Activated CD8-positive, alpha-beta memory T cell treated with anti-CD3 and anti-CD28 coated beads, Interleukin-2, amount 10 ng/mL, durations not matched to agents 7 days and 5 days (primary cell): ENCODE data around the gene FAM20C. TPM values are rescaled to one million over a fixed set of nuclear protein-coding genes. Genes with fewer than 3 reads are reported as not detected.

ENCODE experiments used
- ATAC-seq: fragments of 150-1000 bp; cut with Tn5 transposase; one replicate; pipeline ENCODE4 v1.10.0; 2021; ENCODE audit warnings: moderate library complexity
- CTCF ChIA-PET: fragments of 350-600 bp; sonication (Branson Sonifier 250); formaldehyde crosslinking; loops from one replicate; lab custom pipeline; 2021; ENCODE audit warnings: antibody characterized with exemption; lab: Charles Lee
- DNase-seq: peaks from one replicate; pipeline ENCODE4 v3.0.0-alpha.2; 2020
- H3K27ac Mint-ChIP-seq: one replicate; pipeline ENCODE4 v1.8.0; 2021; ENCODE audit warnings: mild to moderate bottlenecking, mixed read lengths
- H3K27me3 Mint-ChIP-seq: one replicate; pipeline ENCODE4 v1.8.0; 2021; ENCODE audit warnings: mixed read lengths
- H3K36me3 Mint-ChIP-seq: one replicate; pipeline ENCODE4 v1.8.0; 2021; ENCODE audit warnings: mild to moderate bottlenecking, mixed read lengths
- H3K4me1 Mint-ChIP-seq: one replicate; pipeline ENCODE4 v1.8.0; 2021; ENCODE audit warnings: mixed read lengths
- H3K4me3 Mint-ChIP-seq: one replicate; pipeline ENCODE4 v1.8.0; 2021; ENCODE audit warnings: mild to moderate bottlenecking, moderate library complexity, mixed read lengths
- H3K9me3 Mint-ChIP-seq: one replicate; pipeline ENCODE4 v1.8.0; 2022; ENCODE audit warnings: low read depth, mixed read lengths
- total RNA-seq, 2 experiments: library from RNA; stranded (reverse); gene quantifications; one replicate each; pipeline ENCODE4 v1.2.3, GENCODE V29; 2021

FAM20C gene
- total RNA-seq, 2 experiments from 2014 or later, result 0.45 to 0.73 TPM

- no peak for DNase-seq
- peaks cover 6% of the 10 kb centered on the region for H3K27me3 Mint-ChIP-seq
- CTCF ChIA-PET, result no interaction called here
- no peaks in the 10 kb centered on the region for H3K4me1 Mint-ChIP-seq
- H3K36me3 Mint-ChIP-seq, result no peaks in the 10 kb centered on the region
- H3K9me3 Mint-ChIP-seq, result no peaks in the 10 kb centered on the region
- no peak for ATAC-seq
- H3K4me3 Mint-ChIP-seq, result no peak overlapping the region
- no peak overlapping the region for H3K27ac Mint-ChIP-seq
Observed at GRCh38 chr7:164882-165660, 27.3 kb upstream of the FAM20C start.

GRCh38 chr7:165661-166337, 26.6 kb upstream of the FAM20C start:
- Mint-ChIP-seq H3K9me3 (no peaks in the 10 kb centered on the region), H3K4me3 (no peak overlapping the region), H3K4me1 (no peaks in the 10 kb centered on the region), H3K27ac (no peak overlapping the region), H3K36me3 (no peaks in the 10 kb centered on the region), H3K27me3 (peaks cover 6% of the 10 kb centered on the region)
- ATAC-seq (no peak), DNase-seq (no peak)
- CTCF ChIA-PET, result no interaction called here

- no peaks in the 10 kb centered on the region for H3K4me1 Mint-ChIP-seq
- H3K4me3 Mint-ChIP-seq, result no peak overlapping the region
Observed at GRCh38 chr7:166338-167060, 25.9 kb upstream of the FAM20C start.

GRCh38 chr7:167090-167855, 25.1 kb upstream of the FAM20C start:
- CTCF ChIA-PET, result no interaction called here
- no peak for ATAC-seq
- DNase-seq, result no peak
- no peaks in the 10 kb centered on the region for H3K4me1 Mint-ChIP-seq
- H3K4me3 Mint-ChIP-seq, result no peak overlapping the region
- H3K9me3 Mint-ChIP-seq, result no peaks in the 10 kb centered on the region
- peaks cover 6% of the 10 kb centered on the region for H3K27me3 Mint-ChIP-seq
- no peak overlapping the region for H3K27ac Mint-ChIP-seq
- H3K36me3 Mint-ChIP-seq, result no peaks in the 10 kb centered on the region

More at GRCh38 chr7:166338-167060, 25.9 kb upstream of the FAM20C start:
- no peak for ATAC-seq
- CTCF ChIA-PET, result no interaction called here
- Mint-ChIP-seq H3K27ac (no peak overlapping the region), H3K9me3 (no peaks in the 10 kb centered on the region), H3K27me3 (peaks cover 6% of the 10 kb centered on the region), H3K36me3 (no peaks in the 10 kb centered on the region)
- DNase-seq, result no peak

GRCh38 chr7:167976-168791, 24.2 kb upstream of the FAM20C start:
- no peak for ATAC-seq
- CTCF ChIA-PET, result no interaction called here
- Mint-ChIP-seq H3K4me3 (no peak overlapping the region), H3K27me3 (peaks cover 6% of the 10 kb centered on the region), H3K27ac (no peak overlapping the region), H3K36me3 (no peaks in the 10 kb centered on the region), H3K4me1 (no peaks in the 10 kb centered on the region), H3K9me3 (no peaks in the 10 kb centered on the region)
- no peak for DNase-seq

GRCh38 chr7:169276-170172, 22.8 kb upstream of the FAM20C start:
- H3K27ac Mint-ChIP-seq, result no peak overlapping the region
- CTCF ChIA-PET, result no interaction called here
- no peaks in the 10 kb centered on the region for H3K36me3 Mint-ChIP-seq
- H3K4me1 Mint-ChIP-seq, result no peaks in the 10 kb centered on the region
- no peaks in the 10 kb centered on the region for H3K9me3 Mint-ChIP-seq
- no peak for DNase-seq
- ATAC-seq, result no peak
- H3K27me3 Mint-ChIP-seq, result no peaks in the 10 kb centered on the region
- H3K4me3 Mint-ChIP-seq, result no peak overlapping the region

- Mint-ChIP-seq H3K36me3 (no peaks in the 10 kb centered on the region), H3K4me1 (no peaks in the 10 kb centered on the region), H3K4me3 (no peak overlapping the region), H3K9me3 (no peaks in the 10 kb centered on the region), H3K27me3 (no peaks in the 10 kb centered on the region), H3K27ac (no peak overlapping the region)
- ATAC-seq (no peak), DNase-seq (no peak)
- CTCF ChIA-PET, result no interaction called here
Observed at GRCh38 chr7:170551-171363, 21.6 kb upstream of the FAM20C start.

GRCh38 chr7:171364-171904, 20.9 kb upstream of the FAM20C start:
- no peak for DNase-seq
- no peaks in the 10 kb centered on the region for H3K27me3 Mint-ChIP-seq
- H3K36me3 Mint-ChIP-seq, result no peaks in the 10 kb centered on the region
- no peaks in the 10 kb centered on the region for H3K4me1 Mint-ChIP-seq
- no peak overlapping the region for H3K27ac Mint-ChIP-seq
- ATAC-seq, result no peak
- no peak overlapping the region for H3K4me3 Mint-ChIP-seq
- CTCF ChIA-PET, result no interaction called here
- no peaks in the 10 kb centered on the region for H3K9me3 Mint-ChIP-seq

GRCh38 chr7:171912-172515, 20.4 kb upstream of the FAM20C start:
- H3K4me3 Mint-ChIP-seq, result no peak overlapping the region
- DNase-seq (no peak), ATAC-seq (no peak)
- no peaks in the 10 kb centered on the region for H3K4me1 Mint-ChIP-seq
- H3K36me3 Mint-ChIP-seq, result no peaks in the 10 kb centered on the region
- H3K27me3 Mint-ChIP-seq, result no peaks in the 10 kb centered on the region
- CTCF ChIA-PET, result no interaction called here
- no peaks in the 10 kb centered on the region for H3K9me3 Mint-ChIP-seq
- no peak overlapping the region for H3K27ac Mint-ChIP-seq

- Mint-ChIP-seq H3K27ac (no peak overlapping the region), H3K4me1 (no peaks in the 10 kb centered on the region), H3K9me3 (no peaks in the 10 kb centered on the region), H3K27me3 (no peaks in the 10 kb centered on the region), H3K4me3 (no peak overlapping the region), H3K36me3 (no peaks in the 10 kb centered on the region)
- CTCF ChIA-PET, result no interaction called here
- ATAC-seq (no peak), DNase-seq (no peak)
Observed at GRCh38 chr7:173209-173918, 19.0 kb upstream of the FAM20C start.
